NOMO-1 (cell line): ENCODE data around the gene CERS1.

Experiments
- DNase-seq, 2 experiments: peaks; one replicate each; lab custom pipeline; 2025; ENCODE audit not compliant: unreplicated experiment in 2 of 2; lab: John Stamatoyannopoulos, UW

The CERS1 gene

DNA sequence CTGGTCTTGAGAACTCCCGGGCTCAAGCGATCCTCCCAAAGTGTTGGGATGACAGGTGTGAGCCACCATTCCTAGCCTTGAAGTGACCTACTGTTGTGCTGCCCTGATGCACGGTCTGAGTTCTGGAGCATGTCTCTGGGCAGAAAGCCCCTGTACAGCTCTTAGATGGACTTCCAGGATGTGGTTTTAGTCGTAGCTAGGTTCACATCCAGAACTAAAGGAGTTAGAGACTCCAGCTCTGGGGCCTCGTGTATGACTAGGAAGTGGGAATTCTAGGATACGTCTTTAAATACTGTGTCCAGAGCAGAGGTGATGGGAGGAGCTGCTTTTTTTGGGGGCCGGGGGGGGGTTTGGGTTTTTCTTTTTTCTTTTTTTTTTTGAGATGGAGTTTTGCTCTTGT, 52.0 kb downstream of the CERS1 start:
- DNase-seq = no peak

DNA sequence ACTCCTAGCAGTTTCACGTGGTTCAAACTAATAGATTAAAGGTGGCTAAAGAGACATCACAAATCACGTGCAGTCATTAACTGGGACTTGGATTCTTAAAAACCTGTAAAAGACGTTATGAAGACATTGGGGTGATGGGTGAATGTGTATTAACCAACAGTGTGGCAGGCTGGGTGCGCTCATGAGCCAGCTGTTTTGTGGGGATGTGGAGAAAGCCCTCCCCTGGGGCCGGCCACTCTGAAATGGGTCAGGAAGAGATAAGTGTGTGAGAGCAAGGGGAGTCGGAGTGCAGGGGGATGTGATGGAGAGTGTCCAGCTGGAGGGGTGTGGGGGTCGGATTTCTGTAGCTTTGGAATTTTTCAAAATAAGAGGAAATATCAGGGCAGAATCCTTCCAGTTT, 53.8 kb downstream of the CERS1 start:
- no peak for DNase-seq

DNA sequence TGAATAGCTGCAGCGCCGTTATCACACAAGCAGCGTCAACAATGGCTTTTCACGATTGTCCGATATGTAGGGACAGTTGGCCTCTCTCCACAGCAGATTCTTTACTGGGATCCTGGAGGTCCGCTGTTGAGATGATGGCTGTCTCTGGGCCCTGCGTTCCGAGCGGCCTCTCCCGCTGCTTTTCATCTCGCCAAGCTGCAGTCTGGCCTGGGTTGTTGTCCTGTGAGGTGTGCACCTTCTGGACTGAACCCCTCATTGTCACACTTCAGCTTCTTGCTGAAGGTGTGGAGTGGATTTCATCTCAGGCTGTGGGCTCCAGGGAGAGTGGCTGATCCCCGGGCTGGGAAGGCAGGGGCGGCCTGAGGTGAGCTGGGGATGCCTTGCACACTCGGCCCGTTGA, 54.6 kb downstream of the CERS1 start:
- DNase-seq = no peak

DNA sequence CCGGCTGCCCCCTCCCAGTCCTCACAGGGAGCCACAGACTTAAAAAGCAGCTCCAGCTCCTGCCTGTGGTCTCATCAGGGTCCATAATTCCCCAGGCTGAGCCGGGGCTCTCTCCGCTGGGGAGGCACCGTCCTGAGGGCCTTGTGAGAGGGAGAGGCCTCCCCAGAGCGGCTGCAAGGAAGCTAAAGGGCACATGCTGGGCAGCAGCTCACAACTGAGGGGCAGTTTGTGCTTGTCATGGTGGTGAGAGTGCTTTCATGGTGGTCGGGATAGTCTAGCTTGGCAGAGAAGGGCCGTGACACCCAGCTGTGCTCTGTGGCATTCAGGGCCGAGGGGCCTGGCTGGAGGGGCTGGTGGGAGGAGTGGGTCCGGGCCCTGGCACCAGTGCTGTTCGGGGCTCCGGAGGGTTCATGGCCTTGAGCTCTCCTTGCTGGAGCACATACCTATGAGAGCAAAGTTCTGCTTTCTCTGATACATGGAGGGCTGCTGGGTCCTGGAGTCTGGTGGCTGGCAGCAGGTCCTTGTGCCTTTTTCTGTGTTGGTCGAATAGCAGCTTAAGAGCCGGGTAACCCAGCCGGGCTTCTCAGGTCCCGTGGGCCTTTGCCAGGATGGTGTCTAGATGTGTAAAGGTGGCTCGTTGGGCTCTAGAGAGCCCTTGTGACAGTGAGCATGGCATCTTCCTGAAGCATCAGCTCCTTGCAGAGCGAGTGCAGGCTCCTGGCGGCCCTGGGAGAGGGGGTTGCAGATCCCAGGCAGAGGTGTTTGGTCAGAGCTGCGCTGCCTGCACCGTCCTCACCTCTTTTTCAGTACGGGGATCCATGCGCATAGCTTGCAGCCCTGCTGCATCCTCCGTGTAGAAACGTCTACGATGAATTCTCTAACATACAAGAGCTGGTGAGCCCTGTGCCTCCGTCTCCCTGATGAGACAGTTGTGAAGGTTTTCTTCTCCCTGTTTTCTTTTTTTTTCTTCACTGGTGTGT, 55.4 kb downstream of the CERS1 start:
- no peak for DNase-seq

DNA sequence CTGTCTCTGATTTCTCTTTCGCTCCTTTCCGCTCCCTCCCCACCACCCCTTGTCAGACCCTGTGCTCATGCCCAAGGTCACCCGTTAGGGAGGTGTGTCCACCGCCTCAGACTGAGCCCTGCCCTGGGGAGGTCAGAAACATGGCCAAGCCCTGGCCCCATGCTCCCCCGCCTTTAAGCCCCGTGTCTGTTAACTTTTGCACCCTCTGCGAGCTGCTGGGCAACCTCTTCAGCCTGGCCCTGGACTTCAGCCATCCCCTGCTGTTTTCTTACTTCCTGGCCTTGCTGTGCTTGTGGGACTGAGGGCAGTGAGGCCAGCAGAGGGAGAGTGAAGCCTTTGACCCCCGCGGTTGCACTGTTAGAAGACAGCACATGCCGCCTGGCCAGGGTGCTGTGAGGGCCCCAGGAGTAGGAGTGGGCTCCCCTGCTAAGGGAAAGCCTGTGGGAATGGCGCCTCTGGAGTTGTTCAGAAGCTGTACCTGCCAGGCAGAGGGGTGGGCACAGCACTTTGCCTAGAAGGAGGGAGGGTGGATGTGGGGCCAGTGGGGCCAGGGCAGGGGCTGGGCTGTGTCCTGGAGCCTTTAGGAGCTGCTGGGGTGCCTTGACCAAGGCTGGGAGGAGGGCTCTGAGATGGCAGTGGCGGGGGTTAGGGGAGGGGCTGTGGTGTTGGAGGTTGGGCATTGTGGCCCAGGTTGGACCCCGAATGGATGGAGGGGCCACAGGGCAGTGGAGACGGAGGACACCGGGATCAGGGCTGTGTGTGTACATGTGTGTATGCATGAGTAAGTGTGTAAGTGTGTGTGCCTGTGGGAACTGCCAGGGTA, 56.3 kb downstream of the CERS1 start:
- DNase-seq = no peak

DNA sequence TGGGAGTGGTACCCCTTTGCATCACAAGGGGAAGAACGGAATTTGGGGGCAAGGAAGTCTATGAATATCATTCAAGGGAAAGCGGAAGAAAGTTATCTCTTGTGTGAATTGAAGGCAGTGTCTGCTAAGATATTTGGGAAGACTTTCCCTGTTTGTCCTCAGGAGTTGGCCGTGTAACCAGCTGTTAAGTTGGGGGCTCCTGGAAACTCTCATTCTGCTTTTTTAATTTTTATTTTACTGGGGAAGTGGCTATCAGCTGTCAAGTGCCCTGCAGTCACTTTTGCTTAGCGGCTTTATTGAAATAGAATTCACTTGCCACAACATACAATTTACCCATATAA, 61.3 kb downstream of the CERS1 start:
- DNase-seq = no peak

DNA sequence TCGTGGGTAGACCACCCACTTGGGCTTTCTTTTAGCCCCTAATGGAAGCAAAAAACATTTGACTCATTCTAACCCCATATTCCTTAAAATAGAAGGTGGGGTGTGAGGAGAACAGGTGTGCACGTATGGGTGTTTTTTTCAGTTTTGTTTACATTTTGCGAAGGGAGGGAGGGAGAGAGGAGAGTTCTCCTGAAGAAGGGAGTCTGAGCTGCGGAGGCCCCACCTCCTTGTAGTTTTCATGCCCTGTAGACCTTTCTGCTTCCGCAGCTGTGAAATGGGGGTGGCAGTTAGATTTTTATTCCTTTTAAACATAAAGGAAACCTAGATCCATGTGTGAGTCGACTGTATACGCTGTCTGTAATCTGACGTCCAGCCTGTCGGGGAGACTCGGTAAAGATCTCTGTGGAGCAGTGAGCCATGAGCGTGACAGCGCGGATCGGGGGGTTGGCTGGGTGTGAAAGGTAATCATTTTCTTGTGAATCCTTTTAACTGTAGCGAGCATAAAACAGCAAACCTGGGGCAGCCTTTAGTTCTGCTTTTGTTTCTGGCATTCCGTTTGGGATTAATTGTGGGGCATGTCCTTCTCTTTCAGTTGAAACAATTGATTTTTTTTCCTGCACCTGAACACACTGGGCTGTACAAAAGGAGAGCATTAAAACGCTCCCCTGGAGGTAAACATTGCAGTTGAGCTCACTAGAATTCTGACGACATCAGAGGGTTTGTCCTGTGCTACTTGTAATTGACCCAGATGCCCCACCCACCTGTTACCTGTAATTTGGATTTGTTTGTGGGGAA, 61.9 kb downstream of the CERS1 start:
- DNase-seq = no peak

DNA sequence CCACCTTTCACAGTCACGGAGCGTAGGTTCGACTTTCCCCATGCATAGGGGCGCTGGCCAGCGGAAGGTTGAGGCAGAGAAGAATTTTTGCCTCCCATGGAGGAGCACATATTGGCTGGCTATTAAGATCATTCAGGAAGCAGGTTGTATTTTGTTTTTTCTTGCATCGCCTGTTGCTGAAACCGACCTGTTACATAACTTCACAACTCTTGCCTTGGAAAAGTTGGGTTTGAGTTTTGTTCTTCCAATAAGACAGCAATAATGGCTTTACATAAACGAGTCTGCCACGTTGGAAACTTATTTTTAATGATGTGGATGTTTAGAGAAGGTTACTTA, 62.8 kb downstream of the CERS1 start:
- DNase-seq = peak in 1 of 2 experiments; percentile 4

DNA sequence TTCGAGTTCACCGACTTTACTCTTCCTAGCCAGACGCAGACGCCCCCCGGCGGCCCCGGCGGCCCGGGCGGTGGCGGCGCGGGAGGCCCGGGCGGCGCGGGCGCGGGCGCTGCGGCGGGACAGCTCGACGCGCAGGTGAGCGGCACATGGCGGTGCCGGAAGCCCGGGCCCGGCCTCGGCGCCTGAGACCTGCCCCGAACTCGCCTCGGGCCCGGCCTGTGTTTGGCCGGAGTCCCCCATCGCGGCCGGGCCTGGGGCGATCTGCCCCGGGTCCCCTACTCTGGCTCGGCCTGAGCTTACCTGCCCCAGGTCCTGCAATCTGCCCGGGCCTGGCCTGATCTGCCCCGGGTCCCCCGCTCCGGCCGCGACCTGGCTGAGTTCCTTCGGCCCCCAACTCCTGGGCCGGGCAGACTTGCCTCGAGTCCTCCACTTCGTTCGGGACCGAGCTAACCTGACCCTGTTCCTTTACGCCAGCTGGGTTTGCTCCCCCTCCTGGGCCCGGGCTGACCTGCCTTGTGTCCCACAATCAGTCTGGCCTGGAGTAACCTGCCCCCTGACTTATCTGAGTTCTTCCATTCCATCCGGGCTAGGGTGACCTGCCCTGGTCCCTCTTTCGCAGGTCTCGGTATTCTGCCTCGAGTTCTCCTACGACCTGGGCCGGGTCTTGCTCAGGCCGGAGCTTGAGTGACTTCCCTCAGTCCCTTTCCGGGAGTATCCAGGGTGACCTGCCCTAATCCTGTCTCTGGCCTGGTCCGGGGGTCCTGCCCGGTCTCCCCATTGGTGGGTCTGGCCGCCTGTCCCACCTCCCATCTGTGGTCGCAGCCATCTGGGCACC, 63.4 kb downstream of the CERS1 start:
- peak in 1 of 2 experiments; percentile 28 for DNase-seq

DNA sequence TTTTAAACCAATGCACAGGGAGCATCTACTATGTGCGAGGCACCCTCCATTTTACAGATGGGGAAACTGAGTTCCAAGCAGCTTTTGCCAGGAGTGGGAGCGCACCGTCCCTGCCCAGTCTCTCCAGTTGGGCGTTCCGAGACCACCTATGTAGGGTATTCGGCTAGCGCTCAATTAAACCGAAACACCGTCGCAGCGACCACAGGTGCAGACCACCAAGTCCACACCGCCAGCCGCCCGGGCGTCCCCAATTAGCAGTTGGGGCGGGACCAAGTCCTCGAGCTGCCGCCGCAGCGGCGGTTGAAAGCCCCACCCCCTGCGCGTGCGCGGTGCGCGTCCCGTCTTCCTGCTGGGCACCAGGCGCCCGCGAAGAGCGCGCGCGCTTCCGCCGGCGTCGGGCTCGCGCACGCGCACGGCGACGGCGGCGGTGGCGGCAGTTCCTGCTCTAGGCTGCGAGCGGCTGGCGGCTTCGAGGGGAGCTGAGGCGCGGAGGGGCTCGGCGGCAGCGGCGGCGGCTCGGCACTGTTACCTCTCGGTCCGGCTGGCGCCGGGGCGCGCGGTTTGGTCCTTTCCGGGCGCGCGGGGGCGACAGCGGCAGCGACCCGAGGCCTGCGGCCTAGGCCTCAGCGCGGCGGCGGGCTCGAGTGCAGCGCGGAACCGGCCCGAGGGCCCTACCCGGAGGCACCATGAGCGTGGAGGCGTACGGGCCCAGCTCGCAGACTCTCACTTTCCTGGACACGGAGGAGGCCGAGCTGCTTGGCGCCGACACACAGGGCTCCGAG, 64.2 kb downstream of the CERS1 start, which contains the start of gene UPF1:
Gene UPF1, plus strand, starts transcription at position 436 of the 782 bp plus-strand sequence. Its CDS starts 251 bp downstream, at position 687.
- peak; percentile 84 to 94 for DNase-seq

DNA sequence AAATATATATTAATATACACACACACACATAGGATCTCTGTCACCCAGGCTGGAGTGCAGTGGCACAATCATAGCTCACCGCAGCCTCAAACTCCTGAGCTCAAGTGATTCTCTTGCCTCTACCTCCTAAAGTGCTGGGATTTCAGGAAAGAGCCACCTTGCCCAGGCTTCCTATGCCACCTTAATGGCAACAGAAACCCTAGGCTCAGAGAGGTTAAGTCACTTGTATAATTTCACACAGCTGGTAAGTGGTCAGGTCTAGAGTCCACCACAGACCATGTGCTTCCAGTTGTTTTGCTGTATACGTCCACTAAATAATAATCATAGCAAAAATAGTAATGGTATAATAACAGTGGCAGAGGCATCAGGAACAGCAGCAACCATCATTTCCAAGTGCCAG, 65.5 kb downstream of the CERS1 start:
- DNase-seq = no peak

DNA sequence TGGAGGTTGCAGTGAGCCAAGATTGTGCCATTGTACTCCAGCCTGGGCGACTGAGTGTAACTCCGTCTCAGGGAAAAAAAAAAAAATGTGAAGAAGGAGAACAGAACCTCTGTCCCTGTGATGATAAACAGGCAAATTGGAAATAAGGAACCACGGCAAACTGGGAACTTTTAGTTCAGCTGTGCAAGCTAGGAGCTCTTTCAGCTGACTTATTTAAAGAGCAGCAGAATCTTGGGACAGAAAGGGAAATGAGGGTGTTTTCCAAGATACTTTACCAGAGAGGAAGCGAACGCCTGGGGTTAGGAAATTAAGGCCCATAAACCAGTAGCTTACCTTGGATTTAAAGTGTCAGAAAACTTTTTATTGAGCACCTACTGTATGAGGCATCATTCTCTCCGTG, 67.2 kb downstream of the CERS1 start:
- DNase-seq = no peak
